Stimulated activated CD8-positive, alpha-beta memory T cell treated with anti-CD3 and anti-CD28 coated beads, Interleukin-4, amount 100 ng/mL, for 24 hours (primary cell): ENCODE measurements around the gene DLEU7.

Source experiments
- DNase-seq: peaks from one replicate; pipeline ENCODE4 v3.0.0-alpha.2; 2020; ENCODE audit warnings: low read depth

The DLEU7 gene

DNA sequence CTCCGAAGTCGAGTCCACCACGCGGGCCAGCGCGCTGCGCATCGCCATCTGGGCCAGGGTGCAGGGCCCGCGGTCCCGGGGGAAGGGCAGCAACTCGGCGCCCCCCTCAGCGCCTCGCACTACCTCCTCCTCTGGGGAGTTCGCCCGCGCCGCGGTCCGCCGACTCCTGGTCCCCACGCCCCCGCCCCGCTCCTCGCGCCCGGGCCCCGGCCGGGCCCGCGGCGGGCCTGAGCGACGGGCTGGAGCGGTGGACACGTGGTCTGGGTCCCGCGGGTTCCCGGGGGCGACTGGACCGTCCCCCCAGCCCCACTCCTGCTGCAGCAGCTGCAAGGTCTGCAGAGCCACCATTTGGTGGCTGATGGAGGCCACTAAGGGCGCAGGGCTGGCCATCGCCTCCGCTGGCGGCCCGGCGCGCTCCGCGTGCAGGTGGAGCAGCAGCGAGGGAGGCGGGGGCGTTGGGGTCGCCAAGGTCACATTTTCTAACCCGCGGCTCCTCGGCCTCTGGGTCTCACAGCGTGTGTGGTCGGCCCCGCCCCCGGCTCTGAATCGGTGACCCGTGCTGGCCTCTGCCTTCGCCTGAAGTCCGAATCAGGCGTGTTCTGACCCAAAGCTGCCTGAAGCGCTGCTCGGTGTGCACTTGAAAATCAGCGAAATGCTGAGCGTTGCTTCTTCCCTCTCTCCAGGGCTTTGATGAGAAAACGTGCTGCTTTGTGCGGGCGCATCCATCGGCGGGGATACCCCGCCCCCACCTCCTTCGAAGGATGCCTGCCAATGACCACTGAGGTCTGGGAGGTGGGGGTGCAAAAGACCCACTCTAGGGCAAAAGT lies at the start of gene DLEU7:
Gene DLEU7 (minus strand): TSS at position 436 of the 827 bp plus-strand sequence. CDS start 46 bp downstream, at position 390.
- no peak for DNase-seq

DNA sequence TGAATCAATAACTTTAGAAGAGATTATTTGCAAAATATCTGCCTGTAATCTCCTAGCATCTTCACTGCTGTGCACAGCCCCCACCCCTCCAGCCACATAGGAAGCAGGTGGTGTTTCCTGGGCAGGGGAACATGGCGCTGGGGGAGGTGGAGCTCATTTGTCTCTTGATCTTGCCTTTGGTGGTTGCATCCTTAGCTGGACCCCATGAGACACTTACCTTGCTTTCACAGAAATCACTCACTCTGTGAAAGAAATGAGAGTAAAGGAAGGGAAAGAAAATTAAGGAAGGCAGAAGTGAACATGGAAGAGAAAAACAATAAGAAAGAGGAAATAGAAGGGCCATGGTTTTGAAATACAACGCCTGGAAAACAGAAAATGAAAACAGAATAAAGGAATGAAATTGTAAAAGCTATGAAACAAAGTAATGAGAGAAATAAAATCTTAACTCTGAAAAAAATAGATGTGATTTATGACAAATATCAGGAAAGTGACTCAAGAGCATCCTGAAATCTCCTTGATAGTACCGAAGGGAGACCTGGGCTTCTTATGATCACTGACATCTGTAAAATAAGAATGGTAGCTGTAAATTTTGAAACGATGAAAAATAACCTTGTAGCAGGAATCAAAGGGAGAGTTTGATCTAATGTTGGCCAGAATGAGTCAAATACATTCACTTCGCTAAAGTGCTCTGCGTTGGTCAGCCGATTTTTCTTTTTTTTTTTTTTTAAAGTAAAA lies 48.9 kb upstream of the DLEU7 start:
- no peak for DNase-seq

DNA sequence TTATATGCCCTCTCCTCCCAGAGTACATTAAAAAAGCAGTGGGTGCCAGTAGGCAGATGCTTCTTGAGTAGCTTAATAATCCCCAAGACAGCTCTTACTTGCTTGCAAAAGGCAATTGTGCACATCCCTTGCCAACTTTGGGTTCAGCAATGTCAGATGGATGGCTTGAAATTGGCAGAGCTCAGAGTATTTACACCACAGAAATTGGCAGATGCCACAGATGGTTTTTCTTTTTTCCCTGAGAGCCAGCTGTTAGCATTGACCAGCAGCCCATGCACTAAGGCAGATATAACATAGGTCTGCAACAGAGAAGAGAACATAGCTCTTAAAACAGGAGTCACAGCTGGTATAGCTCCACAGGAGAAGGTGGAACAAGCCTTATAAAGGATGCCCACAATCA lies 47.7 kb upstream of the DLEU7 start:
- DNase-seq: no peak

DNA sequence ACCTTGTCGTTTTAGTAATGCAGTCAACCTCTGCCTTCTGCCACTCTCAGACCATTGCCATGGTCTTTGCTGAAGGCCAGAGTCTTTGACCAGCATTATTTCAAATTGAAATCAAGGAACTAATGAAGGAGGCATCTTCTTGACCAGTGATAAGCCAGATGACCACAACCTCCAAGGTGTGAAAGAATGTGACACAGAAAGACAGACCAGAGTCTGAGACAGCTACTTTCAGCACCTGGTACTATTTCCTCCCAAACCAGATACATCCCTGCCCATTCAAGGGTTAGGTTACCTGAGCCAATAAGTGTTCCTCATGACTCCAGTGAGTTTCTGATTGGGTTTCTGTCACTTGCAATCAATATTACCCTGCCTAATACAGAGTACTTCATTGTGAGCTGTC lies 45.8 kb upstream of the DLEU7 start:
- DNase-seq: no peak

DNA sequence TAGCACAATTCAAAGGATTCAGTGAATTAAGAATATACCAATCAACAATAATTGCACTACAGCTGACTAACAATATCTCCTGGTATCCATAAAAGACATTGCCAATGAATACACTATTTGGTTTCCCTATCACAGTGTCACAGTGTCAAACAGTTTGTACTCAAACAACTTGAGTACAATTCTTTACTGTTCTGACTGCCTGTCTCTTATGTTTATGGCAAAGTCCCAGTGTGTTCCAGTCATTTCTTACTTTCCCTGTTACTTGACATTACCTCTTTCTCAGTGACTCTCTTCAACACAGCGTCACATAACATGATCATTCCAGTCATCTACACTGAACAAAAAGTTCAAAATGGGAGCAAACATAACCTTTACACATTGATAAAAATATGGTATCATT lies 44.9 kb upstream of the DLEU7 start:
- DNase-seq: no peak

DNA sequence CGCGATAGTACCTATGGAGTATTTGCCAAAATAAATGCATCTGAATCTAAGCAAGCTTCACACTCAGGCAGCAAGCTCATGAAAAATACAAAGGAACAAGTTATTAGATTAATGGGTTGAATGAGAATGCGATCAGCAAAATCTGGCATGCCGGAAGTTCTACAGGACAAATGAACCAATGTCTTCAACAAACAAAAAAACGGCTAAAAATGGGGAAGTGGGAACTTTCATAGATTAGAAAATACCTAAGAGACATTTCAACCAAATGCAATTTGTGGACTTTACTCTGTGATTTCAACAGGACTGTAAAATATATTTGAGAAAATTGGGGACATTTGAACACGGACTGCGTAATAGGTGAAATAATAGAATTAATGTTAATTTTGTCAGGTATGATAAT lies 43.7 kb upstream of the DLEU7 start:
- DNase-seq: no peak

DNA sequence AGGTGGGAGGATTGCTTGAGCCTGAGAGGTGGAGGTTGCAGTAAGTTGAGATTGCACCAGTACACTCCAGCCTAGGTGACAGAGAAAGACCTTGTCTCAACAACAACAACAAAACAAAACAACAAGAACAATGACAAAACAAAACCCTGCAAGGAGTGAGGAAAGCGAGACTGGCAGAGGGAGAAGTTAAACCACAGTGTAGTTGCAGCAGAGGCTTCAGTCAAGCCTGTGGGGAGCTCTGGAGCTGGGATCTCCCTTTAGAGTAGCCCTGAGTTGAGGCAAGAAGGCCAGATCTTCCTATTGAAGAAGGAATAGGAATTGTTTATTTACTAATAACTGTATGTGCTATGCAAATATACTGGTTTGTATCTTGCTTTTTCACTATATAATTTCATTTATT lies 40.8 kb upstream of the DLEU7 start:
- no peak for DNase-seq

DNA sequence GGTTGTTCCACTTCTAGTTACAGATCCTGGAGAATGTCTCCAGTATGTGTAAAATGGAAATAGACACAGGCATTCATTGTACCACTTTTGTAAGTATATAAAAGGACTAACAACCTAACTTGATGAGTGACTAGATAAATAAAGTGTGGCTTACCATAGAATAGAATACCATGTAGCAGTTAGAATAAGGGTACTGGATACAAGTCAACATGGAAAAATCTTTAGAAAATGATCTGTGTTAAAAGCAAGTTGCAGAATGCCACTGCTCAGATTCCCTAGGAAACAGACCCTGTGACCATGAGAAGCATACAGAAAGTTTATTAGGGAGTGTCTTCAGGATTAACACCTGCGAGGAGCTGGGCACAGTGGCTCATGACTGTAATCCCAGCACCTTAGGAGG lies 40.2 kb upstream of the DLEU7 start:
- DNase-seq: no peak

DNA sequence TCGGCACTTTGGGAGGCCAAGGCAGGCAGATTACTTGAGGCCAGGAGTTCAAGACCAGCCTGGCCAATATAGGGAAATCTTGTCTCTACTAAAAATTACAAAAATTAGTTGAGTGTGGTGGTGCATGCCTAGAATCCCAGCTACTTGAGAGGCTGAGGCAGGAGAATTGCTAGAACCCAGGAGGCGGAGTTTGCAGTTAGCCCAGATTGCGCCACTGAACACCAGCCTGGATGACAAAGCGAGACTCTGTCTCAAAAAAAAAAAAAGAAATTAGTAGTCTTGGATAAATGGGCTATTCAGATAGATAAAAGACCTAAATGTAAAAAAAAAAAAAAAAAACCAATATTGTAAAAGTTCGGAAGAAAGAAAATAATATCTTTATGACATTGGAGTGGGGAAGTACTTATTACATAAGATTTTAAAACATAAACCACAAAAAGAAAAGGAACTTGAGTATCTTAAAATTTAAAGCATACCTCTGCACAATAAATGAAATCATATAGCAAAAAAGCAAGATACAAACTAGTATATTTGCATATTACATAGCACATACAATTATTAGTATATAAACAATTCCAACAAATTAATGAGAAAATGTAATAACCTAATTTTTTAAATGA lies 39.4 kb upstream of the DLEU7 start:
- no peak for DNase-seq

DNA sequence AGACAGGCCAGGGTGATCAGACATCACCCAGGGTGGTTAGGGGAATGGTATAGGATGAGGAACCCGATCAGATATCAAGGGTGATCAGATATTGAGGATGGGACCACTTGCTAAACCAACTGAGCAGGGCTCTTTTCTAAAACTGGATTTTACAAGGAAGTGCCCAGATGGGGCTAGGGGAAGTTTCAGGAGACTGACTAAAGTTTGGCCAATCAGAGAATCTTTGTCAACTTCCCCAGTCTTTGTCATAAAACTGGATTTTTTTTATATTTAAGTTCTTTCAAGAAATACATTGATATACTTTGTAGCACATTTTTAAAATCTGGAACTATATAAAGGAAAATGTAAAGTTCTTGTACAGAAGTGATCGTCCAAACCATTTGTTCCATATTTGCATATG lies 30.5 kb upstream of the DLEU7 start:
- no peak for DNase-seq

DNA sequence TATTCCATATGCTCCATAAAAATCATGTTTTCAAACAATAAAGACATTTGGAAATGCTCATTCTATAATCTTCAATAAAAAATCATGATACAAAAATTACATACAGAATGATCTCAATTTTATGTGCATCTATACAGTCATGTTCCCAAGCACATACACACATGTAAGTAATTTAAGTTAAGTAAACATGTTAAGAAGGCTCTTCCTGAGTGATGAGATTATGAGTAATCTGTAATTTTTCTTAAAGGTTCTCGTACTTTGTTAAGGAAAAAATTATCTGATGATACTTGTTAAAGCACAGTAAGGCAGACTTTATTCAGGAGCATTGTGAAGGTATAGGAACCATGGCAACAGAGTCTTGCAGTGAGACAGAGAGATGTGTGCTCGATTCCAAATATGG lies 30.0 kb upstream of the DLEU7 start:
- DNase-seq: no peak

DNA sequence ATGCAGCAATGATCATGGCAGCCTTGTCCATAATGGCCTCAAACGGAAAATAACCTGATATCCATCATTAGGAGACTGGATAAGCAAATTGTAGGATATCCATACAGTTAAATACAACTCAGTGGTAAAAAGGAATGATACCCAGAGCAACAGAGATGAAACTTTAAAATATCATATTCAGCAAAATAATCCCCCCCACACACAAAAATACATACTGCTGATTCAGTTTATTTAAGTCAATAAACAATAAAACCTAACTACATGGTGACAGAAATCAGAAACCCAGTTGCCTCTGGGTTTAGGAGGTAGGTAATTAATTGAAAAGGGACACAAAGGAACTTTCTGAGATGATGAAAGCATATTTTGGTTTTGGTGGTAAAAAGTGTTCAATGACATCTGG lies 27.9 kb upstream of the DLEU7 start:
- no peak for DNase-seq

DNA sequence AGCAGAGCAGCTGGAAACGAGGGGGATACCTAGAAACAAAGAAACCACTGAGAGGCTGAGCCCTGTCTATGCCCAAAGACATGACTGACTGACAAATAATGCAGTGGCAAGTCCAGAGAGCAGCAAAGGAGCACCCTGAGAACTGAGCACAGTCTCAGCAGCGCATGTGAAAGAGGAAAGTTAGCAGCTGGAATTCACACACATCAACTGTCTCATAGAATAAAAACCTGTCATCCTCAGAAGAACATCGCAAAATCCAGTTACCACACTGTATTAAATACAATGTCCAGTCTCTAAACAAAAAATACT lies 24.1 kb upstream of the DLEU7 start:
- DNase-seq: no peak

DNA sequence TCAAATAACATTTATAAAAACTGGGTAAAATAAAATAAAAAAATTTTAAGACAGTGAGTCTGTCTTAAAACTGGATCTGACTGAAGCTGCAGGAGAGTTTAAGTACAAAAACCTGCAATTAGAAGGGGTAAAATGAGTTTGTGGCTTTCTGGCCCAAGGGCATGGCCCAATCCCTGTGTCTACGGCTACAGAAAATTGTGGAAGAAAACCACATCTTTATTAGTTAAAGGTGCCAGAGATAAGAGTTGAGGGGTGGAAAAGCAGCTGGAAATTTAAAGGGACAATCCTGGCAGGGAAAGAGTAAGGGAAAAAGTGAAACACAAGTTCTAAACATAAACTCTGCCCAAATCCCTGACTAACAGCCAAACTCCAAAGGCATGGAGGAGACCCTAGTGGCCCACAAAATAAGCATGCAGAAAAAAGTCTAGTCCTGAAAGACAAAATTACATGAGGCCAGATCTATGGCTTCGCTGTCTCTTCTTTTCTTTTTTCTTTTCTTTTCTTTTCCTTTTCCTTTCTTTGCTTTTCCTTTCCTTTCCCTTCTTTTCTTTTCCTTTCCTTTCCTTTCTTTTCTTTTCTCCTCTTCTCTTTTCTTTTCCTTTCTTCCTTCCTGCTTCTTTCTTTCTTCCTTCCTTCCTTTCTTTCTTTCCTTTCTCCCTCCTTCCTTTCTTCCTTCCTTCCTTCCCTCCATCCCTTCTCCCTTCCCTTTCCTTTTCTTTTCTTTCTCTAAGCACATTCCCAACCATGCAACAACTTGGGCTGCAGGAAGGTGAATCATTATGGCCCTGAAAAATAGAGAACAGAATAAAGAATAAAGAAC lies 23.5 kb upstream of the DLEU7 start:
- DNase-seq: no peak

DNA sequence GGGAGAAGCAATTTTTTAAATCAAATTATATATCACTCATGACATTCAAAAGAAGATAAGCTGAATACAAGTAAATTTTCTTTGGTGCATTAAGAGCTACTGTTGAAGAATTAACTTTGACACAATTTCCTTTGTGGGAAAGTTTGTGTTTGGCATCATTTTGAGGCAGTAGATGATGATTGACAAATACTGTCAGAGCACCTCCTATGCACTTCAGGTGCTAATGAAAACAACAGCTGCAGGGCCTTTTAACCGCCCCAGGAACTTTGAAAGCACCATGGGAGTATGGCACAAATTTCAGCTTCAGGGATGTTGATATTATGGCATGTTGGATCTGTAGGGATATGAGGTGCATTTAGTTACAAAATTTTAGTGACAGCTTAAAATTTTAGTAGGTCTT lies 21.0 kb upstream of the DLEU7 start:
- DNase-seq: no peak

DNA sequence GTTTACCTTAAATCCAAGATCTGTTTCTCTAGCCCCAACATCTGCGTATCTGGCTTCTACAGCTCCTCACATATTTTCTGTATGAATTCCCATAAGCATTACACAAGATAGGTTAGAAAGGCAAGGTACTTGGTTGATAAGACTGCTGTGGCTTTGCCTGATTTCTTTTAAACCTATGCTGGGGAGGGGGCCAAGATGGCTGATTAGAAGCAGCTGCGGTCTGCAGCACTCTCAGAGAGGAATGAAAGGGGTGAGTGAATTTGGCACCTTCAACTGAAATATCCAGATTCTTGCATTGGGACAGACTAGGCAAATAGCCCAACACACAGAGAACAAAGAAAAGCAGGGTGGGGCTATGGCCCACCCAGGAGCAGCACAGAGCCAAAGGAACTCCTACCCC lies 12.2 kb upstream of the DLEU7 start:
- DNase-seq: no peak

DNA sequence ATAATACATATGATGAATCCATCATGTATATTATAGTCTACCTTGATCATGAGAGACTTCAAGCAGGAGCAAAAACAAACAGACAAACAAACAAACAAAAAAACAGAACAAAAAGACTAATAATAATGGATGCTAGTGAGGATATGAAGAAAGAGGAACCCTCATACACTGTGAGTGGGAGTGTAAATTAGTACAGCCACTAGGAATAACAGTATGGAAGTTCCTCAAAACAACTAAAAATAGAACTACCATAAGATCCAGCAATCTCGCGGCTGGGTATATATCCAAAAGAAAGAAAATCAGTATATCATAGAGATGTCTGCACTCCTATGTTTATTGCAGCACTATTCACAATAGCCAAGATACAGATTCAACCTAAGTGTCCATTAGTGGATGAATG lies 7.0 kb upstream of the DLEU7 start:
- DNase-seq: no peak

DNA sequence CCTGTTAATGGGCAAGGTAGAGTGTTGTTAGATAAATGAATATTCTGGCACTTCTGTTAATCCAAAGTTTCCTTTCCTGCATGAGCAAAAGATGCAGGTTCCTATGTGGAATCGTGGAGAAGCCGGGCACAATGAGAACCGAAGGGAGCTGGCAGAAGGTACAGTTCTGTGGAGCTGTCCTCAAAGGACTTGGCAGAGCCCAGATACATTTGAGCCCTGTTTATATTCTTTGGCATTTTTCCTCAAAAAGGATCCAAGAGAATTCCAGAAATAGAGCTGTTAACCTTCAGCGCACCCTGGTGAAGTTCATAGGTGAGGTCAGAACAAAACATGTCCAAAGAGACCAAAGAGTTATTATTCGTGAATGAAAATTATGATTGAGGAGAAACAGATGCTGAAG lies 4.0 kb upstream of the DLEU7 start:
- DNase-seq: no peak

DNA sequence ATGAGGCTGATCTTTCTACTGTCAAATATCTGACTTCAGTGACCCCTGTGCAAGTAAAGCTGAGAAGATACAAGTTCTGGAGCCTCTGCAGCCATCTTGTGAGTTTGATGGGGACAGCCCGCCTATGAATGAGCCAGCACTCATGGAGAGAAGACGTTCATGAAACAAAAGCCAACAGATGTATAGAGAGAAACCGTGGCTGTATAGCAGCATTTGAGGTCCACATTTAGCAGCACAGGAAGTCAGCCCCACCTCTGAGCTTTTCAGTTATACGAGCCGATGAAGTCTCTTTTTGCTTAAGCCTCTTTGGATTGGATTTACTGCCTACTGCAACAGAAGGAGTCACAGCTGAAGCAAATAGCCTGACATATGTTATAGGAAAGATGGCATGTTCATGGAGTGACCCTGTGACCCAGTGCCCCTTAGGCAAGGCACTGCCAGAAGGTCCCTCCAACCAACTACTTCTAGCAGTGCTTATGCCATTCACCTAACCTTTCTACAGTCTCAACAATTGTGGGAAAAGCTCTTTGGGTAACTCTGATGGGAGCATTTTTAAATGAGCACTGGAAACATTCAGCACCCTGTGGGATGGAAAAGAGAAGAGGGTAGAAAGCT lies 3.5 kb upstream of the DLEU7 start:
- no peak for DNase-seq

DNA sequence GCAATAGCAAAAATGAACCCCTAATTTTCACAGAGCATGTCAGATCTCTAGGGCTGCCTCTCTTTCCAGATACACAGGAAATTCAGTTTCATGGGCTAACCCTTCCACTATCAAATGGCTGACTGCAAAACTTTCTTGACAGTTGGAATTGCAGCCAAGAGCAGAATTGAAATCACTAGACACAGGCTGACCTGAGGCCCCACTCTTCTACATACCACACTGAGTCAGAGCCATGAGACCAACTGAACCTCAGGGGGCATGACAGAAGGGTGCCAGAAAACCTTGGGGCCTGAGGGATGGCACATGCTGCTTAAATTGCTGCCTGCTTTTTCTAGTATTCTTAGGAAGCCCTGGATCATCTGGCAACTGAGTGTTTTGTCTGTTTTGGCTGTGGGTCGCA lies 1.7 kb upstream of the DLEU7 start:
- no peak for DNase-seq

DNA sequence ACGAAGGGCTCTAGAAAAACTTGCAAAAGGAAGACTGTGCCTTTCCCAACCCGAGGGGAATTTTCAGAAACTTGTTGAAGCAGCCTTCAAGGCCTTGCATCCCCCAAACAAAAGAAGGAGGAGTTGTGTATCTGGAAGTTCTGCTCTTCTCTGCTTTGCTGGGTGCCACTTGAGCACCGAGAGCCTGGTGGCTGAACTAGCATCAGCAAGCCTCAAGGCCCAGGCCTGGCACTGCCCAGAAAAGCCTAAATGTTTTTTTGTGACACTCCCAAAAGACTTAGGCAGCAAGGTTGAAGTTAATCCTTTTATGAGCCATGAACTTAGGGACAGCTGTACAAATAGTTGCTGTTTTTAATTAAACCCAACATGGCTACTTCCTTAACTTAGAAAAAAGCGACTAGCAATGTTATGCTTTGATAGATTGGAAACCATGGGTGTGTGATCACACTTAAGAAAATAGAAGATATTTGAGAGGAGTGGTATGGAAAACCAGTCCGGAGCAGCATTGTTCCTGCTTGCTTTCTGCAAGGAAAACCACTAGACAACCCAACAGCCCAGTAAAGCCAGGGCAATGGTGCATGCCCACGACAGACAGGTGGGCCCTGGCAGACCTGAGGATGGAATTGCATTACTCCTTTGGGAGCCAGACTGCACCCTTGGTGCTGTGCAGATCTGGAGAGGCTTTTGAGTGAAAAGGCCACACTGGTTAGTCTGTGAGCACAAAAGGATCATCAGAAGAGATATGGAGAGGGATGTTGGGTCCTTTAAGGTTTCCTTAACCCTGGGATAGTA lies 788 bp upstream of the DLEU7 start:
- DNase-seq: no peak

DNA sequence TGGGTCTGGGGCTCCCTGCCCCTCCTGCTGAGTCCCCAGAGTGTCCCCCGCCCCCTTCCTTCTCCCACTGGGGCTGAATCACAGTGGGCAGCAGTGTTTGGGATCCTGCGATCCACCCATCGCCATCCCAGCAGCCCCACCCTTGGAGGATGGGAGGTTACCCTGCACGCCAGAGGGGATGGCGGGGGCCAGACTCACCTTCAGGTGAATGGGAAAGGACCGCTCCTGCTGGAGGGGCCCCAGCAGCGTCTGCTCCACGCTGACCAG lies 569 bp downstream of the DLEU7 start:
- DNase-seq: no peak
